NCI-H187 (cell line): ENCODE measurements around the gene RHBDD1.
"Not testable (repeated sequence)": the region's sequence is repeated elsewhere in the genome, so short reads cannot be mapped to it uniquely, and the experiment has no call there.

Experiments
- DNase-seq, 2 experiments: peaks; one replicate each; lab custom pipeline; 2025; lab: John Stamatoyannopoulos, UW

Gene RHBDD1

DNA sequence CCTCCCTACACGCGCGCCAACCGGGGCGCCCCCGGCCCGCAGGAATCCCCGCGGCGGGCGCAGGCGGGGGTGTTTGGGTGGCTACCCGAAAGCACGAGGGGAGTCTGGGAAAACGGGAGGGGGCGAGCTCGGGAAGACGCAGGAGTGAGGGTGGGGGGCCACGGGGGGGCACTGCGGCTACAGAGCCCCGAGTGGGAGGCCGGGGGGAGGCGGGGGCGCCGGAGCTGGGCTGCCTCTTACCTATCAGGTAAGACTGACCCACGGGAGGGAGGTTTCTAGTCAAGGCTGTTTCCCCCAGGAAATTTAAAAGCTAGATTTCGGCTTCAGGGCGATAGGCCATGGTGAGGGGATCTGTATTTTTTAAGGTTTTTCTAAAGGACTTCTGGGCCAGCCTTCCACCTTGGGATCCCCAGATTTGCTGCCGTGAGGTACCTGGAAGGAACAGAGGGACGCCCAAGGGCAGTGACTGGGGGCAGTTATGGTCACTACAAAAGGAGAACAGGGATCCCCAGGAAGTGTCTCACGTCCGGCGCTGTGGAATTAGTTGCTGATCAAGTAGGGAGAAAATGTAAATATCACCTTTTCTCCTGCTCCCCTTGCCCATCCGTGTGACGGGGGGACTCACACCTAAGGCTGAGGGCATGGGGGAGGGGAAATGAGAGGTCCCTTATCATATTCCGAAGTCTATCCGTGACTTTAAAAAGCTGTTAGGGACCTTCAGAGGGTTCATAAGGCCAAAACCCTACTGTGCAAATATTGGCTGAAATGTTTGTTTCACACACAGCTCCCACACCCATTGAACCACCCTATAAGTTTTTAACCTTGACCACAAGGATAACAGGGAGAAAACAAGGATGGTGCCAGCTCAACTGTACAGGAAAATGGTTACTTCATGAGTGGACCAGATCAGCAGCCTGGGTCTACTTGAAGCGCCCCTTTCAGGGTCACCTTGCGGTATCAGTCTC lies 35.6 kb upstream of the RHBDD1 start:
- DNase-seq, result no peak

DNA sequence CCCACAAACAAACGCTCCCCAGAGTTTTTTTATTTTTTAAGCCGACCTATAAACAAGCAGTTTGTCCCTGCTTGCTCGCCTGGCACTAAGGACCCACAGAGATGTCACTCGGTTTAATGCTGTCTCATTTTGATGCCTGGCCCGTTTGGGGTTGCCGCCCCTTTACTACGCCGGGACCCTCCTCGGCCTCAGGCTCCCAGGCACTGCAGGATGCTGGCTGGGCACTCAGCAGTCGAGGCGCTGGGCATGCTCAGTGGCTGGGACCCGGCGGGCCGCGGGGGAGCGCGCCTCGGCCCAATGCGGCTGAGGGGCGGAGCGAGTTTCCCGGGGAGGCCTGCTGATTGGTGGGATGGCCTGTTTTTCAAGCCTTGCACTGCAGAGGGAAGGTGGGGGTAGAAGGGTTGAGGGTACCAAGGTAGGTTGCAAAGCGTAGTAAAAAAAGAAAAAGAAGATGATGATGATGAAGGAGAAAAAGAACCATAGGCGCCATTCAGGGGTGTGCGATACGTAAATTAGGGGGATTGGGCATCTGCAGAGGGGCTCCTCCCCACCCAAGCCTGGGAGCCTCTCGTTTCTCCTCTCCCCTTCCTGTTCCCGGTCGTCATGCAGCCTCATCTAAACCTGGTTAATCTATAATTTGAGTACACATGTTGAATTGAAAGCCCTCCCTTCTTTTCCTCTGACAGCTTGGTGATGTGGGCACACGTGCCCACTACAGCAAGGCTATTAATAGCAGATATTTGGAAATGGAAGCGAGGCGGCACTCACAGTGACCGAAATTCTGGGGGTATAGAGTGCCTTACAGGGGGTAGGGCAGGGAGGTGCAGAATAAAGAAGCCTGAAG lies 34.7 kb upstream of the RHBDD1 start:
- no peak for DNase-seq

DNA sequence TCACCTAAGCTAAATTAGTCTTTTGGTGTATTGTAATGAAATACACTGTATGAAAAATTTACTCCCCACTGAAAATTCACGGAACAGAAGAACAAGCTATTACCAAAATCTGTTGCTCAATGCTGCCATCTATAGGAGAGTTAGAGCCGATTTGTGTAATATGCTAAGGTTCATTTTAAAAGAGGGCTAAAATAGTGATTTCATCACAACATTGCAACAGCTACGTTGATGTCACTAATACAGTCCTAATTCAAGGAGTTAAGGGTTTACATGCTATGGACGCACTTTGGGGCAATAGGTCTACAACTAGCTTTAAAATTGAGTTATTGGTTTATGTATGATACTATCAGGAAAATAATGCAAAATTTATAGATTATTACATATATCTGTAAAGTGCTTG lies 33.3 kb upstream of the RHBDD1 start:
- DNase-seq, result no peak

DNA sequence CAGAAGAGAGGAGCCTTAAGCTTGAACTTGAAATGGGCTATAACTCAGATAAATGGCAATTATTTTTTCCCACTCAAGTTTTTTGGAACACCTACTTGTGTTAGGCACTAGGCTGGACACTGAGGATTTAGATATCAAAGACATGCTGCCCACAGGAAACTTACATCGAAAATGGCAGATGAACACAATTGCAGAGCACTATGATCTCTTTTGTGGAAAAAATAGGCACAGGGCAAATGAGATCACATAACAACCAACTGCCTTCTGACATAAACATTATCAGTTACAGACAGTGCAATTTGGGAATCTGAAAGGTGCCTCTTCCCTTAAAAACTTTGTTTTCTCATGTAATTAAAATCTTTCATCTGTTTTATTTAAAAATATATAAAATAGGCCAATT lies 32.4 kb upstream of the RHBDD1 start:
- no peak for DNase-seq

DNA sequence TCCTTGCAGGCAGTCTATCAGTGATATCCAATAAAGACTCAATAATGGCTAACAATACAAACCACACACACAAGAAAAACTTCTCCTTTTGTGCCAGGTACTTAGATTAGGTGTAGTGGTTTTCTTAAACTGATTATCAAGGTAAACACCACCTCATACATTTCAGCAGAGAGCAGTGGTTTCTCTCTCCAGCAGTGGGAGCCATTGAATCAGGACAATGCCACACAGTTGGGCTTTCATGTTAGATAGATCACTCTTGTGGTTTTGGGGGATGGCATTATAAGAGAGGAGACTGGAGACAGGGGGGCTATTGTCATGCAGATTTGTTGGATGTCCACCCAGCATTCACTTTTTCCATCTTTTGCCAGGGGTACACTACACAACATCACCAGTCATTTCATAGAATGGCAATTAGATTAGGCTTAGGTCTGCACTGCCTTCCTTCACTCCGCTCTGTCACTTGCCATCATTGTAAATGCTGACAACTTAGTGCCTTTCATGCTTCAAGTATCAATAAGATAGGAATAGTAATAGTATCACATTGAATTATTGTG lies 22.6 kb upstream of the RHBDD1 start:
- DNase-seq, result no peak

DNA sequence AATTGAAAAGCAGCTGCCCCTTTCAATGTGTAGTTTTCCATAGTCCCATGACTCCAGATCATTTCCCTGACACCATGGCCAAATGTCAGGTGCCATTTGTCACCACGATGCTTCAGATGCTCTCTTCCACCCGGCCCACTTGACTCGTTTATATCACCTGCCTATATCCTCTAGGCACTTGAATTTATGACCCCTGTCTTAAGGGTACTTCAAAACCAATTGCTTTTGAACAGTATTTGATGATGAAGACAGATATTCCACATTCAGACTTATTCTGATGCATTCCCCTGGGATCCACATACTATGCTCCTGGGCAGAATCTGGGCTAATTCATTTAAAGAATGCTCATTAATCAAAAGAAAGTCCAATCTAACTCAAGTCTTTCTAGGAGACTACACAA lies 16.9 kb upstream of the RHBDD1 start:
- peak; percentile 33 to 63 for DNase-seq

DNA sequence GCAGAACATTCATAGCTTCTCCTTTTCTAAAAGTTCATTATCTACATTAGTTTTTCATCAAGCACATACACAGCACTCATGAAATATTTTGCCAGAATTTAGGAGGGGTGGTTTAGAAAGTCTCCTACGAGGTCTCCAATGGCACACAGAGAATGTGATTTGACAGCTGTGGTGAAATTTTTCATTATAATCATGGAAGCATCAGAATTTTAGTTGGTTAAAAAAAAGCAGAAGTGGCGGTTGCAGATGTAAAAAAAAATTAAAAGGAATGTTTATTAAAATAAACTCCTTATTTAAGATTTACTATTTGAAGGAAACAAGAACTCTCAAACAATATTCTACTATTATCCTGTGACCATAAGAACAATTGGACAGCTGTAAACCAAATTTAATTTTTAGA lies 10.8 kb upstream of the RHBDD1 start:
- no peak for DNase-seq

DNA sequence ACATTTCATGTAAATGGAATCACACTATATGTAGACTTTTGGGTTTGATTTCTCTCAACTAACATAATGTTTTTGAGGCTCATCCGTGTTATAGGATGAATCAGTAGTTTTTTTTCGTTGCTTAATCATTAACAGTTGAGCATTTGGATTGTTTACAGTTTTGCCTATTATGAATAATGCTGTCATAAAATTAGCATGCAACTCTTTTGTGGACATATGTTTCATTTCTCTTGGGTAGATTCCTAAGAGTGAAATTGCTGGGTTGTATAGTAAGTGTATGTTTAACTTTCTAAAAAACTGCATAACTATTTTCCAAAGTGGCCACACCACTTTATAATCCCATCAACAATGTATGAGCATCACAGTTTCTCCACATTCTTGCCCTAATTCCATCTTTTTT lies 7.7 kb upstream of the RHBDD1 start:
- no peak for DNase-seq

DNA sequence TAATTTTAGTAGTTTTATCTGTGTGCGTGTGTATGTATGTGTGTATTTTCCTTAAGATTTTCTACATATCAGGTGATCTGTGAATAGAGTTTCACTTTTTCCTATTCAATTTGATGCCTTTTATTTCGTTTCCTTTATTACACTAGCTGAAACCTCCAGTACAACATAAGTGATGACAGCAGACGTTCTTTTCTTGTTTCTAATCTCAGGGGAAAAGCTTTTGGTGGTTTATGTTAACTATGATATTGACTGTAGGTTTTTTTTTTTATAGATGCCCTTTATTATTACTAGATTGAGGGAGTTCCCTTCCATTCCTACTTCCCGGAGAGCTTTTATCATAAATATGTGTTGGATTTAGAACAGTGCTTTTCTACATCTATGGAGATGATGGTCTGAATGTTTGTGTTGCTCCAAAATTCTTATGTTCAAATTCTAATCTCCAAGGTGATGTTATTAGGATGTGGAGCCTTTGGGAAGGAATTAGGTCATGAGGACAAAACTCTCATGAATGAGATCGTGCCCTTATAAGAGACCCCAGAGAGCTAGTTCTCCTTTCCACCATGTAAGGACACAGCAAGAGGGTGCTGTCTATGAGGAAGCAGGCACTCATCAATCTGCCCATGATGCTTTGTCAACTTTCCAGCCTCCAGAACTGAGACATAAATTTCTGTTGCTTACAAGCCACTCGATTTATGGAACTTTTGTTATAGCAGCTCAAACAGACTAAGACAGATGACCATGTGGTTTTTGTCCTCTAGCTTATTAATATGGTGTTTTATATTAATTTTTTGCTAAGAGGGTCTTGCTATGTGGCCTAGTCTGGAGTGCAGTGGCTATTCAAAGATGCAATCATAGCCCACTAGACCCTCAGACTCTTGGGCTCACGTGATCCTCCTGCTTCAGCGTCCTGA lies 5.9 kb upstream of the RHBDD1 start:
- no peak for DNase-seq

DNA sequence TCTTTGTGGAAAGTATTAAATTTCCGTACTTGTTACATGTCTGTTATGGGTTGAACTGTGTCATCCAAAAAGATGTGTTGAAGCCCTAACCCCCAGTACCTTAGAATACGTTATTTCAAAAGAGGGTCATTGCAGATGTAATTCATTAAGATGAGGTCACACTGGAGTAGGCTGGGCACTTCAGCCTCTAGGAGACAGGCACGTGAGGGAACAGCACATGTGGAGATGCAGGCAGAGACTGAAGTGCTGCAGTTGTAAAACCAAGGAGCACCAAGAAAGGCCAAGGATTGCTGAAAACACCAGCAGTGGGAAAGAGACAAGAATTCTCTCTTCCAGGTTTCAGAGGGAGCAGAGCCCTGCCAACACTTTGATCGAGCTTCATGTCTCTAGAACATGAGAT lies 4.6 kb upstream of the RHBDD1 start:
- no peak for DNase-seq

DNA sequence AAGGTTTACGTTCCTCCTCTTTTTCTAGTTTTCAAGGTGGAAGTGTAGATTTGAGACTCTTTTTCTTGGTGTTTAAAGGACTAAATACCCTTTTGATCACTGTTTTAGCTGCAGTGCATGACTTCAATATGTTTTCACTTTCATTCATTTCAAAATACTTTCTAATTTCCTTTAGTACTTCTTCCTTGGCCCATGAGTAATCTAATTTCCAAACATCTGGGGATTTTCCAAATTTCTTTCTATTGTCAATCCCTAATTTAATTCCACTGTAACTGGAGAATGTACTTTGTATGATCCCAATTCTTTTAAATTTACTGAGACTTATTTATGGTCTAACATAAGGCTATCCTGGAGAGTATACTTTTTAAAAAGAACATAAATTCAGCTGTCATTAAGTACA lies 3.8 kb upstream of the RHBDD1 start:
- no peak for DNase-seq

DNA sequence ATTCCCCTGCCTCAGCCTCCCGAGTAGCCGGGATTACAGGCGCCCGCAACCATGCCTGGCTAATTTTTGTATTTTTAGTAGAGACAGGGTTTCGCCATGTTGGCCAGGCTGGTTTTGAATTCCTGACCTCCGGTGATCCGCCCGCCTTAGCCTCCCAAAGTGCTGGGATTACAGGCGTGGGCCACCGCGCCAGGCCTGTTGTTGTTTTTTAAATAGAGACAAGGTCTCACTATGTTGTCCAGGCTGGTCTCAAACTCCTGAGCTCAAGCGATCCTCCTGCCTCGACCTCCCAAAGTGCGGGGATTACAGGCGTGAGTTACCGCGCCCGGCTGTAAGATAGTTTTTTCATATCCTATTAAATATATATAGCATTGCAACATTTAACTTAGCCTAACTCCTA lies 974 bp upstream of the RHBDD1 start:
- DNase-seq, result not testable (repeated sequence)

DNA sequence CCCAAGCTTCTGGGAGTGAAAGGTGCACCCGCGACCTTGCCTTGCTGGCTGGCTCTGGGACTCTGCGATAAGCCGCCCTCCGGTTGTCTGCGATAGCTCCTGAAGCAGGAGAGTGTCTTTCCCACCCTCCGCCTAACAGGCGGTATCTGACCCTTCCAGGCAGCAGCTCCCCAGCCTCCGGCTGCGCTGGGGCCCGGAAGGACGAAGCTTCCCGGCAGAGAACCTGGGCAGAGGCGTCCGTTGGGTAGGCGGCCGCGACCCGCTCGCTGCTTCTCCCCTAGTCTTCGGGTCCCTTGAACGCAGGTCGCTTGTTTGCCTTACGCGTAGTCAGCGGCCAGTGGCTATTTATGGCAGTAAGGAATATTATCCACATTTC lies 446 bp upstream of the RHBDD1 start:
- DNase-seq, result peak in 1 of 2 experiments; percentile 46

DNA sequence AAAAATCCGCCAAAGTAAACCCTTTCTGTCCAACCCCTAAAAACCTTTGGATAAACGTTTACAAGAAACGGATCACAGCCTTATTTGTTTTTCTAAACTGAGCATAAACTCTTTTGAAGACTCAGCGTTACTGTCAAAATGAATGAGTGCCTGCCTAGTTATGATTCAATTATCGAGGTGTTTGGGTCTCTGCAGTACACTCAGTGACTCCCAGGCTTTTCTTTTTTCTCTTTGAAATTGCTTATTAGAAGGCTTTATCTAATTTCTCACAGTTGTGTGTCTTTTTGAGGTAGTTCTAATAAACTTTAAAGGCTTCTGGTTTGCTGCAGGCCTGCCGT lies 663 bp downstream of the RHBDD1 start:
- DNase-seq, result no peak

DNA sequence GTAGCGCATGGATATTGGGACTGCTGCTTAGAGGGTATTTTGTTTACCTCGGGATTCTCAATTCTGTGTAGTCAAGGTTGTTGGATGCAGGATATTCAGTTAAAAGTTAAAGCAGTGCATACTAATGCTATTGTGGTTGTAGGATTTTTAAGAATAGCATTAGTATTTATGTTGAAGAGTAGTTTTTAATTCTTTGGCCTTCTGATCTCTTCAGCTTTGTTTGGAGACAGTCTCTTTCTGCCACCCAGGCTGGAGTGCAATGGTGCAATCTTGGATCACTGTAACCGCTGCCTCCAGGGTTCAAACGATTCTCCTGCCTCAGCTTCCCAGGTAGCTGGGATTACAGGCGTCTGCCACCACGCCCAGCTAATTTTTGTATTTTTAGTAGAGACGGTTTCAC lies 1.5 kb downstream of the RHBDD1 start:
- DNase-seq, result no peak

DNA sequence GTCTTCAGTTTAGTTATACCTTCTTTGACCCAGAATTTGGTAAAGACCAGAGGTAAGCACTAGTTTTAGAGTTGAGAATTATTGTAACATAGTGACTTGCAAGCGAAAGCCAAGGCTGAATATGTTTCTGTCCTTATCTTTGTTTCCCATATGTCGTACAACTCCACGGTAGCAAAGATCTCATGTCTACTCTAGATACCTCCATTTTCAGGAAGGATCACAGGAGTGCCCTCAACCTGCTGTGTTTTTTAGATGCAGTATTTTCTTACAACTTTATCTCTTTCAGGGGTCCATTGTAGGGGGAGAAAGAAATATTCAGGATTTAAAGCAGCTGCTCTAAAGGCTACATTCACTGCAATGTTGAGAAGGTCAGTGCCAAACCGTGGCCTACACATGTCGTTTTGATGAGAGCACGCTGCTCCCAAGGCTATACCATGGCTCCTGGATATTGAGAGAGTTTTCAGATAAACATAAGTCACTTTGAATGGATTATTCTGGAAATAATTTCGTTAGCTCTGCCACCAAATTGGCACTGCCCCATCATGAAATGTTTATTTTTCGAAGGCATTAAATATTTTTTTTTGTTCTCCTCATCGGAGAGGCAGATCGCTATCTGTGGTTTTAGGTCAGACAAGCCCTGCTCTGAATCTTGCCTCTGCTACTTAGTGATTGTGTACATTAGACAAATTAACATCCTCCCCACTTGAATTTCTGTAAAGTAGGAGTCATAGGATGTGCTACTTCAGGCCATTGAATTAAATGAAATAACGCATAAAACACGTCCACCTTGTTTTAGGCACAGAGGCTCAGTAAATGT lies 2.1 kb downstream of the RHBDD1 start:
- no peak for DNase-seq

DNA sequence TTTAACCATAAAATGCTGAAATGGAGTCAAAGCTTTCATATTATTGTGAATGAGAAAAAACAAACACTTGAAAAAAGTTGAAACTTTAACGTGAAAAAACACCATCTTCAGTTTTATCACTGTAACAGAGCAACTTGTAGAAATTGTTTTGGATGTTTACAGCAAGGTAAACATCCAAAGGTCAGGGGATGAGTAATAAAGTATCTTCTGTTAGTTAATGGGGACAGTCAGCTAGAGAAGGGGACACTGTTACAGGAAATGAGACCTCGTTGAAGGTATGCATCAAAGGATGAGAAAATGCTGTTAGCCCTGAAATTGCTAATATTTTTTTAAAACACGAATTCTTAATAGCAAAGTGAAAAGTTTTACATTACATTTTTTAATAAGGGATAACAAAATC lies 2.9 kb downstream of the RHBDD1 start:
- no peak for DNase-seq

DNA sequence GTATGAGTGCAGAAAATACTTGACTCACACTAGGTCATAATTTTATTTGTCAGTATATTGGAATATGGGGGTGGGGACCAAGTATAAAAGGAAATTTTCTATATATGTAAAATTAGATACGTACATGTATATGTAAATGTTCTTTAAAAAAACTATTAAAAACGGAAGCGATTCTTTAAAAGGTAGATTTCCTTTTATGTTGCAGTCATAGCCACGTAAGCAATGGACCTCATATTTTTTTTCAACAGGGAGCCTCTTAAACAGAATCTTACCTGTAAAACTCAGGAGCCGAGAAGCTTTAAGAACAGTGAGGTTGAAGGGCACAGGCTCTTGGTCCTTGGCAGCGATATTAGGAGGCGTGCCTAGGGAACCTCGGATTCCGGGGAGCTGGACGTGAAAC lies 3.3 kb downstream of the RHBDD1 start:
- no peak for DNase-seq

DNA sequence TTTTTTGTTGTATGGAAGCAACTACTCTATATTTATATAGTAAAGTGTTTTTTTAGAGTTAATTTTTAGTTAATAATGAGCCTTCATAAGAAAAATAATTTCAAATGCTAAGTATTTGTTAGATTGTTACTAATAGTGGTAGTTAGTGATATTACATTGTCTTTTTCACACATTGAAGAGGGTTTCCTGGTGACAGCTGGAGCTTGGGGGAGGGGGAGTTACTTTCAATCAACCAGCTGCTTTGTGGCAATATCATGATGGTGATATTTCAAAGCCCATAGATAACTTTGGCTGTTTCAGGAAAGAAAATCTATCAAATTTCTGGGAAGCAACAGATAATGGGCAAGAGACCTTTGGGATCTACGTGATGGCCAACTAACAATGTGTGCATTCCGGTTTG lies 4.1 kb downstream of the RHBDD1 start:
- no peak for DNase-seq

DNA sequence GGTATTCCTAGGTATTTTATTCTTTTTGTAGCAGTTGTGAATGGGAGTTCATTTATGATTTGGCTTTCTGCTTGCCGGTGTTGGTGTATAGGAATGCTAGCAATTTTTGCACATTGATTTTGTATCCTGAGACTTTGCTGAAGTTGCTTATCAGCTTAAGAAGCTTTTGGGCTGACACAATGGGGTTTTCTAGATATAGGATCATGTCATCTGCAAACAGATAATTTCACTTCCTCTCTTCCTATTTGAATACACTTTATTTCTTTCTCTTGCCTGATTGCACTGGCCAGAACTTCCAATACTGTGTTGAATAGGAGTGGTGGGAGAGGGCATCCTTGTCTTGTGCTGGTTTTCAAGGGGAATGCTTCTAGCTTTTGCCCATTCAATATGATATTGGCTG lies 7.1 kb downstream of the RHBDD1 start:
- DNase-seq, result not testable (repeated sequence)
